ENCODE results near the gene TRAPPC2.
"Not testable (repeated sequence)": the region's sequence is repeated elsewhere in the genome, so short reads cannot be mapped to it uniquely, and the experiment has no call there.

TRAPPC2 gene

GRCh38 chrX:13697455-13697854 lies 37.0 kb downstream of the TRAPPC2 start:
- no peak for DNase-seq

- no peak for DNase-seq
Observed at GRCh38 chrX:13695601-13696115, 38.8 kb downstream of the TRAPPC2 start.

- no peak for DNase-seq
Observed at GRCh38 chrX:13694983-13695382, 39.4 kb downstream of the TRAPPC2 start.

- no peak for DNase-seq
Observed at GRCh38 chrX:13694359-13694758, 40.1 kb downstream of the TRAPPC2 start.

GRCh38 chrX:13693341-13693961 lies 41.0 kb downstream of the TRAPPC2 start:
- DNase-seq: no peak

- no peak for DNase-seq
Observed at GRCh38 chrX:13692771-13693231, 41.6 kb downstream of the TRAPPC2 start.

- no peak for DNase-seq
Observed at GRCh38 chrX:13691841-13692371, 42.5 kb downstream of the TRAPPC2 start.

GRCh38 chrX:13690836-13691235 lies 43.6 kb downstream of the TRAPPC2 start:
- no peak for DNase-seq

- no peak for DNase-seq
Observed at GRCh38 chrX:13689741-13690211, 44.6 kb downstream of the TRAPPC2 start.

GRCh38 chrX:13688958-13689740 lies 45.3 kb downstream of the TRAPPC2 start, which contains the start of gene RAB9A:
Gene RAB9A, plus strand, starts transcription at chrX:13689128. Its CDS starts 19,619 bp downstream, at chrX:13708747.
- DNase-seq: peak; percentile 85

GRCh38 chrX:13688384-13688957 lies 45.9 kb downstream of the TRAPPC2 start:
- no peak for DNase-seq

- DNase-seq: no peak
Observed at GRCh38 chrX:13687203-13687602, 47.2 kb downstream of the TRAPPC2 start.

- no peak for DNase-seq
Observed at GRCh38 chrX:13685126-13685763, 49.2 kb downstream of the TRAPPC2 start.

GRCh38 chrX:13684361-13684760 lies 50.1 kb downstream of the TRAPPC2 start:
- DNase-seq: no peak

GRCh38 chrX:13681595-13681994 lies 52.8 kb downstream of the TRAPPC2 start:
- DNase-seq: no peak

GRCh38 chrX:13679700-13680099 lies 54.7 kb downstream of the TRAPPC2 start:
- not testable (repeated sequence) for DNase-seq

GRCh38 chrX:13676885-13677284 lies 57.5 kb downstream of the TRAPPC2 start:
- no peak for DNase-seq

- no peak for DNase-seq
Observed at GRCh38 chrX:13673016-13673415, 61.4 kb downstream of the TRAPPC2 start.

- DNase-seq: no peak
Observed at GRCh38 chrX:13670197-13670596, 64.2 kb downstream of the TRAPPC2 start.

- DNase-seq: not testable (repeated sequence)
Observed at GRCh38 chrX:13669755-13670154, 64.7 kb downstream of the TRAPPC2 start.

- peak; percentile 66 for DNase-seq
Observed at GRCh38 chrX:13669246-13669737, 65.1 kb downstream of the TRAPPC2 start.

GRCh38 chrX:13667919-13668318 lies 66.5 kb downstream of the TRAPPC2 start:
- DNase-seq: no peak

GRCh38 chrX:13666836-13667235 lies 67.6 kb downstream of the TRAPPC2 start:
- DNase-seq: no peak

Data from activated CD4-positive, alpha-beta T cell treated with anti-CD3 and anti-CD28 coated beads, Interleukin-2, amount 50 U/mL, for 16 hours (primary cell).